GM12878 (cell line): ENCODE results near the gene CCDC138. TPM values are rescaled to one million over a fixed set of nuclear protein-coding genes. Genes with fewer than 3 reads are reported as not detected.

Experiments
- ATAC-seq: fragments of 200-7000 bp; cut with Tn5 transposase; 3 replicates; pipeline ENCODE4 v1.9.1; 2020; ENCODE audit warnings: mild to moderate bottlenecking, moderate library complexity
- BruUV-seq: library from RNA; stranded (reverse); fragments of 400-500 nt; replicated peaks from 2 replicates; lab custom pipeline; 2021; lab: Mats Ljungman, UMichigan
- CTCF ChIA-PET: fragments of 300-600 bp; sonication (Branson Sonifier 250); formaldehyde crosslinking; extraction: SDS; loops from one replicate; lab custom pipeline; 2021; ENCODE audit warnings: inconsistent platforms; lab: Yijun Ruan, JAX
- POLR2A ChIA-PET: fragments of 350-600 bp; formaldehyde crosslinking; extraction: SDS; loops from one replicate; lab custom pipeline; 2021; ENCODE audit warnings: inconsistent platforms; lab: Charles Lee
- RAD21 ChIA-PET: fragments of 300-600 bp; sonication (Branson Sonifier 250); formaldehyde crosslinking; loops from one replicate; lab custom pipeline; 2023; ENCODE audit warnings: antibody characterized with exemption; ENCODE audit not compliant: unreplicated experiment; lab: Charles Lee
- SMC1A ChIA-PET: fragments of 300-600 bp; sonication (Branson Sonifier 250); formaldehyde crosslinking; loops from one replicate; lab custom pipeline; 2023; ENCODE audit not compliant: unreplicated experiment, uncharacterized antibody; lab: Charles Lee
- DNase-seq: peaks from one replicate; pipeline ENCODE4 v3.0.0-alpha.2; 2011; ENCODE audit warnings: low read depth, low spot score
- FAIRE-seq: peaks from 3 replicates; lab custom pipeline; 2011; peaks lifted over from hg19 to GRCh38; lab: Jason Lieb, UNC
- H2AFZ ChIP-seq: 2 replicates; pipeline ENCODE4 v1.6.0; 2011; ENCODE audit warnings: low read depth, low read length, control low read depth; ENCODE audit not compliant: control insufficient read depth
- H3K27ac ChIP-seq: 2 replicates; pipeline ENCODE4 v1.5.1; 2011; ENCODE audit warnings: control low read depth; ENCODE audit not compliant: control insufficient read depth, insufficient read depth
- H3K27me3 ChIP-seq, 2 experiments: replicated peaks in 1 of 2; 2 replicates each; pipeline versions ENCODE4 v1.6.0 to v1.6.1; 2011; ENCODE audit warnings: low read length in 1 of 2; ENCODE audit not compliant: control insufficient read depth in 2 of 2, insufficient read depth in 2 of 2
- H3K36me3 ChIP-seq, 2 experiments: 2 replicates each; pipeline ENCODE4 v1.5.1; 2011; ENCODE audit warnings: low read length in 1 of 2; ENCODE audit not compliant: control insufficient read depth in 2 of 2, insufficient read depth in 2 of 2
- H3K4me1 ChIP-seq: 2 replicates; pipeline ENCODE4 v1.6.1; 2011; ENCODE audit warnings: mild to moderate bottlenecking, low read length, moderate library complexity, mixed read lengths; ENCODE audit not compliant: control insufficient read depth, insufficient read depth
- H3K4me2 ChIP-seq: 2 replicates; pipeline ENCODE4 v1.6.0; 2011; ENCODE audit warnings: control low read depth; ENCODE audit not compliant: control insufficient read depth, insufficient read depth
- H3K4me3 ChIP-seq: fragments of 200-600 bp; sonication (generic); 2 replicates; pipeline ENCODE4 v1.5.1; 2016
- H3K79me2 ChIP-seq: 2 replicates; pipeline ENCODE4 v1.6.0; 2011; ENCODE audit warnings: low read length; ENCODE audit not compliant: control insufficient read depth, insufficient read depth
- H3K9ac ChIP-seq: 2 replicates; pipeline ENCODE4 v1.8.0; 2011; ENCODE audit warnings: low read length, control low read depth, mixed read lengths; ENCODE audit not compliant: control insufficient read depth, insufficient read depth
- H3K9me3 ChIP-seq: replicated peaks from 3 replicates; pipeline ENCODE4 v1.5.1; 2011; ENCODE audit warnings: mild to moderate bottlenecking, low read length; ENCODE audit not compliant: control insufficient read depth, insufficient read depth
- H4K20me1 ChIP-seq: 2 replicates; pipeline ENCODE4 v1.6.0; 2011; ENCODE audit not compliant: control insufficient read depth, insufficient read depth
- ATF7 ChIP-seq: fragments of 450-650 bp; IDR thresholded peaks from 2 replicates; pipeline ENCODE4 v1.6.1; 2016; ENCODE audit warnings: low read depth, mild to moderate bottlenecking
- BMI1 ChIP-seq: fragments of 450-650 bp; IDR thresholded peaks from 2 replicates; pipeline ENCODE4 v1.6.1; 2016; ENCODE audit warnings: mild to moderate bottlenecking, moderate library complexity, borderline replicate concordance
- CHD1 ChIP-seq: IDR thresholded peaks from 2 replicates; pipeline ENCODE4 v1.6.1; 2012; ENCODE audit warnings: low read depth, low read length, improper control_type of control experiment
- EP300 ChIP-seq, 2 experiments: fragments of 150-350 bp in 1 of 2; IDR thresholded peaks; 2 replicates each; pipeline ENCODE4 v1.6.1; 2011 to 2012; ENCODE audit warnings: low read depth in 2 of 2, low read length in 2 of 2, borderline replicate concordance in 1 of 2, improper control_type of control experiment in 1 of 2, inconsistent platforms in 1 of 2; ENCODE audit not compliant: control insufficient read depth in 1 of 2
- ESRRA ChIP-seq: IDR thresholded peaks from 2 replicates; pipeline ENCODE4 v1.6.1; 2012; ENCODE audit warnings: mild to moderate bottlenecking, low read length, improper control_type of control experiment
- MTA3 ChIP-seq: IDR thresholded peaks from 2 replicates; pipeline ENCODE4 v1.6.1; 2012; ENCODE audit warnings: low read length, inconsistent platforms, borderline replicate concordance
- MXI1 ChIP-seq: fragments of 150-350 bp; IDR thresholded peaks from 2 replicates; pipeline ENCODE4 v1.6.1; 2011; ENCODE audit warnings: low read depth, mild to moderate bottlenecking, inconsistent platforms, low read length, improper control_type of control experiment
- PRDM15 ChIP-seq: fragments of 450-650 bp; formaldehyde crosslinking; IDR thresholded peaks from 2 replicates; pipeline ENCODE4 v1.4.0; 2020; ENCODE audit warnings: mild to moderate bottlenecking, moderate library complexity
- RFX5 ChIP-seq: IDR thresholded peaks from 2 replicates; pipeline ENCODE4 v1.6.1; 2011; ENCODE audit warnings: low read depth, low read length, improper control_type of control experiment
- SP1 ChIP-seq: IDR thresholded peaks from one replicate; pipeline ENCODE4 v1.6.1; 2011; ENCODE audit warnings: low read depth, low read length
- SPI1 ChIP-seq: IDR thresholded peaks from 2 replicates; pipeline ENCODE4 v1.6.1; 2011; ENCODE audit warnings: low read depth, mild to moderate bottlenecking, low read length, moderate library complexity, borderline replicate concordance; ENCODE audit not compliant: insufficient read depth
- TCF7 ChIP-seq: IDR thresholded peaks from 2 replicates; pipeline ENCODE4 v1.6.1; 2014; ENCODE audit warnings: antibody characterized with exemption, borderline replicate concordance
- WRNIP1 ChIP-seq: IDR thresholded peaks from 2 replicates; pipeline ENCODE4 v1.6.1; 2011; ENCODE audit warnings: low read depth, low read length, improper control_type of control experiment, borderline replicate concordance
- YBX1 ChIP-seq: fragments of 450-650 bp; IDR thresholded peaks from 2 replicates; pipeline ENCODE4 v1.6.1; 2016; ENCODE audit warnings: antibody characterized with exemption
- ZBTB4 ChIP-seq: fragments of 450-650 bp; formaldehyde crosslinking; IDR thresholded peaks from 2 replicates; pipeline ENCODE4 v1.4.0; 2022; ENCODE audit warnings: mild to moderate bottlenecking, moderate library complexity
- ZNF274 ChIP-seq: IDR thresholded peaks from one replicate; pipeline ENCODE4 v1.8.0; 2011; ENCODE audit not compliant: insufficient read length, insufficient read depth
- WGBS: methylation state at CpG from one replicate; pipeline ENCODE4 v1.1.6; 2016; ENCODE audit warnings: low lambda C conversion rate; ENCODE audit not compliant: insufficient replicate concordance, insufficient coverage; ENCODE audit errors: missing lambda C conversion rate; 5-methylcytosine and 5-hydroxymethylcytosine counted together
- in situ Hi-C: fragments of 300-500 bp; cut with MboI; formaldehyde crosslinking; loops from 9 replicates; pipeline ENCODE4 v1.14.3; 2018; ENCODE audit warnings: mixed read lengths
- intact Hi-C: fragments of 100-400 bp; cut with micrococcal nuclease; formaldehyde crosslinking; loops from one replicate; pipeline ENCODE4 v1.14.2; 2022; ENCODE audit not compliant: unreplicated experiment
- polyA plus RNA-seq, 11 experiments: library from polyadenylated mRNA; depleted of rRNA in 4 of 11; unstranded in 6 of 11; stranded (reverse) in 5 of 11; fragments of >200 nt; fragmentation: Nextera tagmentation in 4 of 11; fragmentation: Illumina TruSeq in 1 of 11; extraction: Ambion mirVana in 4 of 11; extraction: Trizol in 1 of 11; gene quantifications; 1 replicate in 1 of 11; 2 replicates in 10 of 11; pipeline versions ENCODE4 v1.2.1 to v1.2.3, GENCODE V29; 2011 to 2016; ENCODE audit warnings: inconsistent platforms in 2 of 11, missing spikeins in 2 of 11, low read depth in 1 of 11
- total RNA-seq, 4 experiments: library from RNA; depleted of rRNA in 3 of 4; stranded (reverse); fragments of >200 nt in 3 of 4; fragmentation: Illumina TruSeq in 1 of 4; extraction: Trizol in 1 of 4; gene quantifications; 2 replicates each; pipeline versions ENCODE4 v1.2.1 to v1.2.3, GENCODE V29; 2013 to 2021

CCDC138 gene
- total and polyA plus RNA-seq, 10 of the 15 experiments (the other 5 are each of a cell fraction or from before 2014, with no cell fraction given): 7.9 to 19.4 (median 13.0) TPM

- Histone ChIP-seq H3K79me2 (no peaks in the 10 kb centered on the region), H3K4me3 (no peak overlapping the region), H3K36me3 (no peaks in the 10 kb centered on the region), H4K20me1 (no peaks in the 10 kb centered on the region), H3K4me1 (no peaks in the 10 kb centered on the region), H2AFZ (no peak overlapping the region), H3K4me2 (no peak overlapping the region), H3K27ac (no peak overlapping the region), H3K27me3 (peaks cover 0 to 3% of the 10 kb centered on the region in 2 experiments; a peak in 2 of 4 replicates), H3K9me3 (no peaks in the 10 kb centered on the region), H3K9ac (no peak overlapping the region)
- POLR2A ChIA-PET: no interaction called here
- SMC1A ChIA-PET: no interaction called here
- in situ Hi-C loops: no loop called here
- WGBS: 4% methylated on average over 7 of the region's 7 CpGs
- intact Hi-C loops: no loop called here
- RAD21 ChIA-PET: no interaction called here
- no peak for TF ChIP-seq SPI1
- no peak for TF ChIP-seq MXI1
- TF ChIP-seq ESRRA: no peak
- no peak for TF ChIP-seq ZNF274
- TF ChIP-seq ZBTB4 (CRISPR knock-in tag): no peak
- no peak for TF ChIP-seq WRNIP1
- no peak for TF ChIP-seq PRDM15 (CRISPR knock-in tag)
- TF ChIP-seq ATF7: no peak
- no peak for TF ChIP-seq RFX5
- TF ChIP-seq TCF7: no peak
- no peak for TF ChIP-seq BMI1
- TF ChIP-seq MTA3: no peak
- no peak for TF ChIP-seq SP1
- no peak for TF ChIP-seq CHD1
- no peak for TF ChIP-seq EP300 (IDR thresholded peaks at IDR 0.05; ENCODE audit: borderline replicate concordance in 1 of 2, control insufficient read depth in 1 of 2, low read depth in 2 of 2, low read length in 2 of 2)
- TF ChIP-seq YBX1: no peak
- DNase-seq (no peak), FAIRE-seq (no peak), ATAC-seq (no peak)
- BruUV-seq: no TSS peak
- CTCF ChIA-PET: no interaction called here
Observed at GRCh38 chr2:108920686-108921085, 134.1 kb downstream of the CCDC138 start.
